Left lobe of liver (tissue), 2 donors: ENCODE data around the gene AQP3. TPM values are rescaled to one million over a fixed set of nuclear protein-coding genes. Genes with fewer than 3 reads are reported as not detected.
"Not testable (repeated sequence)": the region's sequence is repeated elsewhere in the genome, so short reads cannot be mapped to it uniquely, and the experiment has no call there.

Experiments
- ATAC-seq: fragments of 200-7000 bp; cut with Tn5 transposase; one replicate; pipeline ENCODE4 v1.9.1; 2020; ENCODE audit warnings: mild to moderate bottlenecking, moderate library complexity
- DNase-seq: peaks from one replicate; pipeline ENCODE4 v3.0.0-alpha.2; 2020; ENCODE audit warnings: low spot score
- total RNA-seq: library from RNA; stranded (reverse); gene quantifications from one replicate; pipeline ENCODE4 v1.2.1, GENCODE V29; 2021
- donor health status: DM: no; HTN: no; CAD: no; lungs with moderate emphysema.
- donor health status: DM: no; HTN: yes; CAD: no.

Gene AQP3
- total RNA-seq, 1 donor from 2014 or later = 89.5 TPM

- DNase-seq (no peak), ATAC-seq (no peak)
Observed at GRCh38 chr9:33419708-33420303, 27.6 kb downstream of the AQP3 start.

DNA sequence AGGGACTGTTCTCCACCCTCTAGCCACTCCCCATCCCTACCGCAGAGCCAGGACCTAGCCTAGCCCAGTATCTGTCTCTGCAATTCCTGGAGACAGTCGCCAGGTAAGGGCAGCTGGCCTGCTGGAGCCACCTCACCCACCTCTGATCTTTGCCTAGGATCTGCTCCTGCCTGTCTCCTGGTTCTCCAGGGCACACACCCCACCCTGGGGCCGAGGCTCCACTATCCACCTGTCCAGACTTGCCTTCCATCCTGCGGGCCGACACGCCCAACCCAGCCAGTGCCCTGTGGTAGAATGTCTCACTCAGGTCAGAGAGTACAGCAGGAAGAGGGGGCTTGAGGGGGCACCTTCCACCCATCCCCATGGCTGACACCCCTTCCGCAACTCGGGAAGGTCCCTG is 29.3 kb downstream of the AQP3 start:
- ATAC-seq (no peak), DNase-seq (no peak)

DNA sequence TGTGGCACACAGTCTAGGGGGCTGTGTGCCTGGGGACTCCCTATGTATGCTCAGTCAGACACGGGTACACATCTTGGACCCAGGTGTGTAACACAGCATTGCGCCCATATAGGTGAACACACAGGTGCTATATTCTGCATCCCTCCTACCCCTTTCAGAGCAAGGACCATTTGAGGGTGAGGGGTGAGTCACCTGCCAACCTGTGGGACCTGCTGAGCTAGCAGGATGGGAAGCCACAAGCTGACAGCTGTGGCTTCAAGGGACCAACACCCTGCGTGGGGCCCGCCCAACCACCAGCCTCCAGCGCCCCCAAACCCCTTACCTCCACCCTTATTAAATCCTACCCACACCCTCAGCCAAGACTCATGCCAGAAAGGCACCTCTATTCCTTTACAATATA is 30.4 kb downstream of the AQP3 start:
- ATAC-seq (no peak), DNase-seq (no peak)

DNA sequence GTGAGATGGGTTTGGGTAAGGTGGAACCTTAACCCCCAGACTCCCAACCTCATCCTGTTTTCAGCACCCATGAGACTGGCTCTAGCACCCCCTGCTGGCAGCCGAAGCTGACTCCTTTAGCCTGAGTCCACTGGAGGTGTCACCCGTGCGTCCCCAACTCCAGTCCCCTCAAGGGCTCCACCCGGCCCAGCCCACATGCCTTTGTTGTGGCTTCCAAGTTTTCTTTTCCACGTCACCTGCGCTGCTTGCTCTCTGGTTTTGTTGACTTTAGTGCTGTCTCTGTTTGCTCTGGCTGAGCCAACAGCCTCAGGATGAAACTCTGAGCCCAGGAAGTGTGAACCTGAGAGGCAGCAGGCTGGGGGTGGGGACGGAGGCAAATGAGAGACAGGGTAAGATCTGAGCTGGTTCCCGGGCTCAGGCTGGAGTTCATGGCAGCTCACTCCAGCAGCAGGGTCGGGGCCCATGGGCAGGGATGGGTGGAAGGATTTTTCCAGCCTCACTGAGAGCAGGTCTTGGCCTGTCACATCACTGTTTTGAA is 31.8 kb downstream of the AQP3 start:
- DNase-seq (peak; percentile 95), ATAC-seq (peak; percentile 92)

GRCh38 chr9:33414889-33415500 is 32.4 kb downstream of the AQP3 start:
- no peak for DNase-seq
- no peak for ATAC-seq

GRCh38 chr9:33414268-33414667 is 33.1 kb downstream of the AQP3 start:
- ATAC-seq (no peak), DNase-seq (no peak)

DNA sequence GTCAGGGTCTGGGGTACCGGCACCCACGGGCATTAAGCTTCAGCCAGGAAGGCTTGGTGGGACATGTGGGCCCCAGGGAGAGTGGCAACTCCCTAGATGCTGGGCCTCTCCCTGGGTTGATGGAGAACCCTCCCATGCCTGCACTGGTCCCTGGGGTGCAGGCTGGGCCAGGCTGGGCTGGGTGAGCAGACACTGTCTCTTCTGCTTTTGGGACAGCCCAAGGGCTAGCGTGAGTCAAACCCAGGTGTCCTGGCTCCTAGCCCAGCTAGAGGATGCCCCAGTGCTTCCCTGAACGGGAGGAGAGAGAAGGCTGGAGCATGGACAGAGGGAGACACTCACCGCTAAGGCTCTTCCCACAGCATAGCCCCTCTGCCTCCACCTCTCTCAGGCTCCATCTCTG is 39.3 kb downstream of the AQP3 start:
- DNase-seq (no peak), ATAC-seq (no peak)

DNA sequence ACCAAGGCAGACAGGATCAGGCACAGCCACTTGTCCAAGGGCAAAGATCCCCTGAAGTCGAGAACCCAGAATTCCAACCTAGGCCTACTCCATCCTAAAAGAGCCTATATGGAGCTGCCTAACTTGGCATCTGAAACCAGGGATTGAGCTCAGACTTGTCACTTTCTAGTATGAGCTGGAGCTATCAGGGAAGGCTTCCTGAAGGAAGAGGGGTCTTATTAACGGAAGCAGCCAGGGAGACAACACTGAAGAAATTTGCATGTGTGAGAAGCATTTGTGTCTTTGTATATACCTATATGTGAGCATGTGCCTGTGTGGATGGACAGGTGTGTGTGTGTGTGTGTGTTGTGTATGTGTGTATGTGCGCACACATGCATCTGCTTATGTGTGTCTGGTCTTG is 40.3 kb downstream of the AQP3 start:
- ATAC-seq (no peak), DNase-seq (no peak)

DNA sequence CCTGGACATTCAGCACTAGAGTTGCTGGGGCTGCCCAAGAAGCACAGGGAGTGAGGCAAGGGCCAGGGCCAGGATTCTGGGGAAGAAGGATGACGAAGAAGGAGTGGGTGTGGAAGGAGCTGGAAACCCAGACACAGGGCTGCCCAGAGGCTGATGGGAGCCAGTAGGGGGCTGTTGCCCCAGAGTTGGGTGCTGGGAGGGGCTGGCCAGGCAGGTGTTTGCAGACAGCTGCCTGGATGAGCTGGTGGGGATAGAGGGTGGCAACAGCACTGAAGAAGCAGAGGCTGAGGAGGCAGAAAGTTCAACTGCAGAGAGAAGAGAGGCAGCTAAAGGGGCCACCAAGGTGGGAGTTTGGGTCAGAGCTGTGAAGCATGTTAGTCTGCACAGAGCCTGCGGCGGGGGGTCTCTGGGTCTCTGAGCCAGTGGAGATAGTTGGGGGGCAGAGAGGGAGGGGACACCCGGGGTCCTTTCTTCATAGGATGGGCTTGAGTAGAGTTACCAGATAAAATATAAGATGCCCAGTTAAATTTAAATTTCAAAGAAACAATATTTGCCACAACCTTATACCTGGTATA is 42.5 kb downstream of the AQP3 start:
- ATAC-seq (no peak), DNase-seq (no peak)

GRCh38 chr9:33403941-33404787 is 43.2 kb downstream of the AQP3 start:
- DNase-seq = no peak
- ATAC-seq = peak; percentile 36

DNA sequence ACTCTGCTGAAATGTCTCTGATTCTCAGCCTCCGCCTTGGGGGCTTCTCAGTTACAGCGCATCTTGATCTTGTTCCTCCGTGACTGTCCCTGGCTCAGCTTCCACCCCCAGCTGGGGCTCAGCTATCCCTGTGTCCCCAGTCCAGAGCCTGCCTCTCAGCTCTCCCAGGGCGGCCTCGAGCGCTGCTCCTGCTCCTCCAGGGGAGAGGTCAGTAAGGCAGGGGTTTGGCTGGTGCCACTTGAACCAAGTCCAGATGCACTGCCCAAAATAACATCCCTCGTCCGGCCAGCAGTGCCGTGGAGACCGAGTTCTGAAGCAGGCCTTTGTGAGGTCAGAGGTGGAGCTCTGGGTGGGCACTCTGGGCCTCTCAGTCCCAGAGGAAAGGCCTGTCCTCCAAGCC is 45.0 kb downstream of the AQP3 start, which contains the start of gene AQP7:
Gene AQP7 (minus strand): TSS at position 198 of the 400 bp plus-strand sequence. CDS start 1,306 bp downstream, outside the sequence.
- not testable (repeated sequence) for DNase-seq, ATAC-seq

GRCh38 chr9:33401809-33402208 is 45.6 kb downstream of the AQP3 start:
- not testable (repeated sequence) for ATAC-seq, DNase-seq

DNA sequence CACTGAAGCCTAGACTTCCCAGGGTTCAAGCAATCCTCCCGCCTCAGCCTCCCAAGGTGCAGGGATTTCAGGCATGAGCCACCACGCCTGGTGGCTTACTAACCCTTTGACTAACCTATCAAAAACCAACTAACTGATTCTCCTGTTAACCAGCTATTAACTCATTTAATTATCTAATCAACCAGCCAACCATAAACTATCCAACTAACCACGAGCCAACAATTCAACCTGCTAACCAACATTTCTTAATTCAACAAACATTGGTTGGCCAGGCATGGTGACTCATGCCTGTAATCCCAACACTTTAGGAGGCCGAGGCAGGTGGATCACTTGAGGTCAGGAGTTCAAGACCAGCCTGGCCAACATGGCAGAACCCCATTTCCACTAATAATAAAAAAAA is 48.3 kb downstream of the AQP3 start:
- not testable (repeated sequence) for ATAC-seq, DNase-seq

DNA sequence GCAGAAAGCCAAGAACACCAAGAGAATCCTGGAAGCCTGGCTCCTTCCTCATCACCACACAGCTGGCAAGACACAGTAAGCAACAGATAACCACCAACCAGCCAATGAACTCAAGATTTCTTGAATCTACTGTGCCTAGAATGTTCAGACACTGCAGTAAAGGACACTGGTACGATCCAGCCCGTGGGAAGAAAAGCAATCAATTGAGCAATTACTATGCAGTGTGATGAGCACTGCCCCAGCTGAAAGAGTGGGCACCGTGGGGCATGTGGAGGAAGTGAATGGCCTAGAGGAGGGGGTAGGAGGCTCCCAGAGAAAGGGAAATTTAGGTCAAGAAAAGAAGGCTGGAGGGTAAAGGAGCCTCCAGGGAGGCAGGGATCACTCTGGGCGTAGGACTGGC is 49.6 kb downstream of the AQP3 start:
- not testable (repeated sequence) for DNase-seq, ATAC-seq

DNA sequence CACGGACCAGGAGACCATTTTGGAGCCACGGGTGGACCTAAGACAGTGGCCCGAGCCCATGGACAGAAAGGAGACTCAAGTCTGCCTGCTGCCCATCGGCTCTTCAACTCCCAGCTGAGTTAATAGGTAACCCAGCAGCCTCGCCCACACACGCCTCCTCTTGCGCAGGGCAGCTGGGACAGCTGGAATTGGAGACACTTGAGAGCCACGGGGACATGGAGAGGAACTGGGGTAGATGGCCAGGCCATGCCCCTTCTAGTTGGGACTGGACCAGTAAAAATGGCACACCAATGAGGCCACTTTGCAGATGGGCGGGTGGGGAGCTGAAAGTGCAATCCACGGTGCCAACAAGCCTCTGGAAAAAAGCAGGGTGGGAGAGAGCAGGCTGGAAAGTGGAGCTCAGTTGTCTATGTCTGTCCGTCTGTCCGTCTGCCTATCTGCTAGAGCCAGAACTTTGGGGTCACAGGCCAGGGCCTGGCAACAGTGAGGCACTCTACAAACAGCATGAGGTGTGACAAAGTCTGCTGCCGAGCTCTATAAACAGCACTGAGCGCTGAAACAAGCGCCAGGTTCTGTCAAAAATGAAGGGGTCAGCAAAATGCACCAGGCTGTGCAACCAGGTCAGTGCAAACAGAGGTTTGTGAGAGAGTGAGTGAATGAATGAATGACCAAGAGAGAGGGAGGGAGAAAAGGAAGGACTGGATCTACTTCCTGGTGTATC is 52.1 kb downstream of the AQP3 start:
- peak; percentile 42 for ATAC-seq

DNA sequence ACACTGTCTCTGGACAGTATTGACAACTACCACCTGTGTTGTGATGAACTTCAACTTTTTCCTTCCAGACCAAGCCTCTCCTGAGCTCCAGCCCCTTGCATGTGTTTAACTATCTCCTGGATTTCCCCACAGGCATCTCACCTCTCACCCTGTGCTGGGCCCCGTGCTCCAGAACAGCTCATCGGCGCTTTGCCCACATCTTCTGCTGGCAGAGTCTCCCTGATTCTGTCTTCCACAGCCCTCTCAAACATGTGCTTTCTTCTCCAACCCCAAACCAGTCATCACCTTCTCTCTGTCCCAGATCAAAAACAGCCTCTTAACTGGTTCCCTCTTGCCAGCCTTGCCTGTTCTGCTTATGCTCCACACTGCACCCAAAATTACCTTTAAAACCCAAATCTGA is 53.4 kb downstream of the AQP3 start:
- not testable (repeated sequence) for DNase-seq, ATAC-seq

More for the DNA sequence above, 52.1 kb downstream of the AQP3 start:
- DNase-seq = peak; percentile 92

GRCh38 chr9:33393581-33393980 is 53.8 kb downstream of the AQP3 start:
- ATAC-seq (peak; percentile 42), DNase-seq (peak; percentile 89)

- DNase-seq = not testable (repeated sequence)
- peak; percentile 22 for ATAC-seq
Observed at GRCh38 chr9:33392591-33393021, 54.8 kb downstream of the AQP3 start.
